Measurements from ENCODE around the gene TUT1. TPM values are rescaled to one million over a fixed set of nuclear protein-coding genes. Genes with fewer than 3 reads are reported as not detected.

Gene TUT1
- total RNA-seq, 4 donors from 2014 or later = 7.1 to 19.3 (median 8.6) TPM

- TF ChIP-seq, protein P1, sequence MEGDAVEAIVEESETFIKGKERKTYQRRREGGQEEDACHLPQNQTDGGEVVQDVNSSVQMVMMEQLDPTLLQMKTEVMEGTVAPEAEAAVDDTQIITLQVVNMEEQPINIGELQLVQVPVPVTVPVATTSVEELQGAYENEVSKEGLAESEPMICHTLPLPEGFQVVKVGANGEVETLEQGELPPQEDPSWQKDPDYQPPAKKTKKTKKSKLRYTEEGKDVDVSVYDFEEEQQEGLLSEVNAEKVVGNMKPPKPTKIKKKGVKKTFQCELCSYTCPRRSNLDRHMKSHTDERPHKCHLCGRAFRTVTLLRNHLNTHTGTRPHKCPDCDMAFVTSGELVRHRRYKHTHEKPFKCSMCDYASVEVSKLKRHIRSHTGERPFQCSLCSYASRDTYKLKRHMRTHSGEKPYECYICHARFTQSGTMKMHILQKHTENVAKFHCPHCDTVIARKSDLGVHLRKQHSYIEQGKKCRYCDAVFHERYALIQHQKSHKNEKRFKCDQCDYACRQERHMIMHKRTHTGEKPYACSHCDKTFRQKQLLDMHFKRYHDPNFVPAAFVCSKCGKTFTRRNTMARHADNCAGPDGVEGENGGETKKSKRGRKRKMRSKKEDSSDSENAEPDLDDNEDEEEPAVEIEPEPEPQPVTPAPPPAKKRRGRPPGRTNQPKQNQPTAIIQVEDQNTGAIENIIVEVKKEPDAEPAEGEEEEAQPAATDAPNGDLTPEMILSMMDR (IDR thresholded peaks at IDR 0.05) = no peak
- TF ChIP-seq POLR2A (IDR thresholded peaks at IDR 0.05) = no peak
- Histone ChIP-seq H3K4me3 (no peak overlapping the region), H3K9me3 (no peaks in the 10 kb centered on the region), H3K36me3 (no peaks in the 10 kb centered on the region), H3K4me1 (peaks cover 0 to 10% of the 10 kb centered on the region in 2 donors), H3K27ac (peak overlapping the region in 1 of 2 donors; percentile 99), H3K27me3 (no peaks in the 10 kb centered on the region)
- no peak for DNase-seq
- intact Hi-C loops (cut with DNase I; ENCODE audit: low total_unique reads) = no loop called here
Observed at GRCh38 chr11:62610403-62610802, 19.1 kb upstream of the TUT1 start.

DNA sequence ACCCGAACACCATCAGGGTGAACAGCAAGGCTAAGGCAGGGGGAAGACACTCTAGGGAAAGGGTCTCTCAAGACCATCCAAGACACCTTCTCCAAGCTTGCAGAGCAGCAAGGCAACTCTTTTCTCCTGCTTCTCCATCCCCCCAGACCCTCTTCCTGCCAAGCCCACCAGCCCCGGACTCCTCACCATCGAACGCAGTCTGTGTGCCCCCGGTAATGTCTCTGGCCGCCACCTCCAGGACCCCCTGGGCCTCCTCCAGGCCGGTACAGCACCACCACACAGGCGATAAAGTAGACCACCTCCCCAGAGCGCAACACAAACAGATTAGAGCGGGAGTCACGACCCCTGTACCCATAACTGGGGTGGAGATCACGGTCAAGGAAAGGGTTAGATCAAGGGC lies 17.5 kb upstream of the TUT1 start:
- Histone ChIP-seq H3K27me3 (no peaks in the 10 kb centered on the region), H3K4me3 (no peak overlapping the region), H3K36me3 (no peaks in the 10 kb centered on the region), H3K27ac (no peak overlapping the region), H3K9me3 (no peaks in the 10 kb centered on the region), H3K4me1 (peaks cover 0 to 10% of the 10 kb centered on the region in 2 donors)
- DNase-seq = no peak
- TF ChIP-seq POLR2A (IDR thresholded peaks at IDR 0.05) = no peak
- TF ChIP-seq, protein P1 (IDR thresholded peaks at IDR 0.05) = no peak
- intact Hi-C loops (cut with DNase I; ENCODE audit: low total_unique reads) = no loop called here

DNA sequence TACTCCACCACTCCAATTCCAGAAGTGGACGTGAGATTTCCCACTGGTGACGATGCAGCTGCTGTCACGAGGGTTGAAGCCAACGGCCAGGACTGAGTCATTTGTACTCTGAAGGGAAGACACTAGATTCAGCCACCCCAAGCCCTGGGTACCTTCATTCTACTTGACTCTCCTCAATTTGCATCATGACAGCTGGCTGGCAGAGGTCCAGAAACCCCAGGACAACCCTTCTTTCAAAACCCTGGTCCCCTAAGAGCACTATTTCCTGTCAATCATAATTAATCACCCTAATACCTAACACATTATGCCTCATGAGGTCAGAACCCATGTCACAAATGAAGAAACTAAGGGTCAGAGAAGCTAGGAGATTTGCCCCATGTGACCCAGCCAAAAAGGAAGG lies 16.4 kb upstream of the TUT1 start:
- peaks cover 0 to 14% of the 10 kb centered on the region in 2 donors for H3K4me1 ChIP-seq
- H3K27ac ChIP-seq = no peak overlapping the region
- intact Hi-C loops (cut with DNase I; ENCODE audit: low total_unique reads) = no loop called here
- H3K27me3 ChIP-seq = no peaks in the 10 kb centered on the region
- H3K9me3 ChIP-seq = no peaks in the 10 kb centered on the region
- DNase-seq = no peak
- H3K36me3 ChIP-seq = no peaks in the 10 kb centered on the region
- TF ChIP-seq POLR2A (IDR thresholded peaks at IDR 0.05) = no peak
- TF ChIP-seq, protein P1 (IDR thresholded peaks at IDR 0.05) = no peak
- no peak overlapping the region for H3K4me3 ChIP-seq

DNA sequence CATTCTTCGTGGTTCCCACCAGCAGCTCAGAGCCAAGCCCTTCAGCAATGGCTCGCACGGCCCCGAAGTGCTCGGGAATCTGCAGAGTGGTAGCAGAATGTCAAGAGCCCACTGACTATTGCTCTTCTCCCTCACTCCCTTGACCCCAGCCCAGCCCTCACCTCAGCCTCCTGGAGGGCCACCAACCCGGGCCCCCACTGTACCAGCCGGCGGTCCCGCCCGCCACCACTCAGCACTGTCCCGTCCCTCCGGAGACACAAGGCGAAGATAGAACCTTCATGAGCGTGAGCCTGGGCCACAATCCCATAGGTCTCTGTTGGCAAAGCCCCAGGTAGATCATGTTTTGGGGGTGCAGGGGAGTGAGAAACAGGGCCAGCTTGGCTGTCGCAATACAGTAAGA lies 14.6 kb upstream of the TUT1 start:
- no peak overlapping the region for H3K27ac ChIP-seq
- H3K4me3 ChIP-seq = no peak overlapping the region
- no peak for TF ChIP-seq POLR2A (IDR thresholded peaks at IDR 0.05)
- TF ChIP-seq, protein P1 (IDR thresholded peaks at IDR 0.05) = no peak
- H3K9me3 ChIP-seq = no peaks in the 10 kb centered on the region
- H3K27me3 ChIP-seq = no peaks in the 10 kb centered on the region
- no peak for DNase-seq
- intact Hi-C loops (cut with DNase I; ENCODE audit: low total_unique reads) = no loop called here
- H3K36me3 ChIP-seq = no peaks in the 10 kb centered on the region
- H3K4me1 ChIP-seq = peaks cover 0 to 7% of the 10 kb centered on the region in 2 donors

DNA sequence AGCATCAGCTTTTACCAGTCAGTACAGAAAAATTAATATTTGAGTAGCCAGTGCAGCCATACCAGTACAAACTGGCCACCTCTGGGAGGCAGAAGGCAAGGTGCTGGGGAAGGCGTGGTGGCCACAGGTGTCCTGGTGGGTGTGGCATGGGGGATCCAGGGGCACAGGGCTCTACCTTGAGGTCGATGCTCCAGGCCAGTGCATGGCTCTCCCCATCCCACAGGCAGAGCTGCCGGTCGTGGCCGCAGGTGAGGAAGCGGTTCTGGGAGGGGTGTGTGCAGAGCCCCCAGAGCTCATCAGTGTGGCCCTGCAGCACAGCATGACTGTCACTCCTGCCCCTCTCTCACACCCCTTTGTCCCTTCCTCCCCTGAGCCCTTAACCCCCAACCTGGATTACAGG lies 14.1 kb upstream of the TUT1 start:
- H3K36me3 ChIP-seq = no peaks in the 10 kb centered on the region
- no peak for DNase-seq

More for the DNA sequence above, 14.1 kb upstream of the TUT1 start:
- TF ChIP-seq POLR2A (IDR thresholded peaks at IDR 0.05) = no peak
- TF ChIP-seq, protein P1 (IDR thresholded peaks at IDR 0.05) = no peak
- H3K27me3 ChIP-seq = no peaks in the 10 kb centered on the region
- H3K27ac ChIP-seq = no peak overlapping the region
- peaks cover 0 to 4% of the 10 kb centered on the region in 2 donors for H3K4me1 ChIP-seq
- no peaks in the 10 kb centered on the region for H3K9me3 ChIP-seq
- H3K4me3 ChIP-seq = no peak overlapping the region
- intact Hi-C loops (cut with DNase I; ENCODE audit: low total_unique reads) = no loop called here
